ENCODE measurements around the gene VSX2. TPM values are rescaled to one million over a fixed set of nuclear protein-coding genes. Genes with fewer than 3 reads are reported as not detected.

VSX2 gene
- total and polyA plus RNA-seq, 7 donors, result 0.04 TPM; not detected in 6

DNA sequence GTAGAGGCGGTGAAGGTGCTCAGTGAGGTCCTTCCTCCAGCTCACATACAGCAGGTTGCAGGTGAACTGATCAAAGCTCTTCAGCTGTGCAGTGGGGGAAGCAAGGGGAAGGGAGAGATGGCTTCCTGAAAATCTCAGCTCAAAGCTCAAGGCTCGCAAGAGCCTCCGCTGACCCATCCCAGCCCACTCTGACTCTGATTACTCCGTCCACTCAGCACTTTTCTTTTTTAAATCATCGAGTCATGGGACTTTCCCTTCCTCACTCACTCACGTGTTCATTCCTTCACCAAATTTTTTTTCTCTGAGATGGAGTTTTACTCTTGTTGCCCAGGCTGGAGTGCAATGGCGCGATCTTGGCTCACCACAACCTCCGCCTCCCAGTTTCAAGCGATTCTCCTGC is 58.7 kb downstream of the VSX2 start:
- no peak for DNase-seq
- Histone ChIP-seq H3K36me3 (peaks cover 0 to 55% (median 18%) of the 10 kb centered on the region in 4 donors), H3K27ac (no peak overlapping the region), H3K9me3 (no peaks in the 10 kb centered on the region), H3K4me3 (no peak overlapping the region), H3K27me3 (no peaks in the 10 kb centered on the region), H3K4me1 (peaks cover 0 to 26% (median 17%) of the 10 kb centered on the region in 4 donors)
- WGBS, 2 donors, result 87 to 94% methylated on average over 10 of the region's 10 CpGs
- TF ChIP-seq, protein P1, sequence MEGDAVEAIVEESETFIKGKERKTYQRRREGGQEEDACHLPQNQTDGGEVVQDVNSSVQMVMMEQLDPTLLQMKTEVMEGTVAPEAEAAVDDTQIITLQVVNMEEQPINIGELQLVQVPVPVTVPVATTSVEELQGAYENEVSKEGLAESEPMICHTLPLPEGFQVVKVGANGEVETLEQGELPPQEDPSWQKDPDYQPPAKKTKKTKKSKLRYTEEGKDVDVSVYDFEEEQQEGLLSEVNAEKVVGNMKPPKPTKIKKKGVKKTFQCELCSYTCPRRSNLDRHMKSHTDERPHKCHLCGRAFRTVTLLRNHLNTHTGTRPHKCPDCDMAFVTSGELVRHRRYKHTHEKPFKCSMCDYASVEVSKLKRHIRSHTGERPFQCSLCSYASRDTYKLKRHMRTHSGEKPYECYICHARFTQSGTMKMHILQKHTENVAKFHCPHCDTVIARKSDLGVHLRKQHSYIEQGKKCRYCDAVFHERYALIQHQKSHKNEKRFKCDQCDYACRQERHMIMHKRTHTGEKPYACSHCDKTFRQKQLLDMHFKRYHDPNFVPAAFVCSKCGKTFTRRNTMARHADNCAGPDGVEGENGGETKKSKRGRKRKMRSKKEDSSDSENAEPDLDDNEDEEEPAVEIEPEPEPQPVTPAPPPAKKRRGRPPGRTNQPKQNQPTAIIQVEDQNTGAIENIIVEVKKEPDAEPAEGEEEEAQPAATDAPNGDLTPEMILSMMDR (IDR thresholded peaks at IDR 0.05), result no peak
- TF ChIP-seq POLR2AphosphoS5 (IDR thresholded peaks at IDR 0.05), result no peak
- TF ChIP-seq POLR2A (IDR thresholded peaks at IDR 0.05), result no peak
- no peak for TF ChIP-seq EP300 (IDR thresholded peaks at IDR 0.05)
- intact Hi-C loops (cut with DNase I), result no loop called here

GRCh38 chr14:74299061-74299545 is 59.9 kb downstream of the VSX2 start:
- no peak overlapping the region for H3K4me3 ChIP-seq
- WGBS, 2 donors, result 57 to 85% methylated on average over 10 of the region's 10 CpGs
- H3K9me3 ChIP-seq, result no peaks in the 10 kb centered on the region
- H3K36me3 ChIP-seq, result peaks cover 0 to 52% (median 18%) of the 10 kb centered on the region in 4 donors
- TF ChIP-seq POLR2A (IDR thresholded peaks at IDR 0.05) (no peak), POLR2AphosphoS5 (IDR thresholded peaks at IDR 0.05) (peak in 2 of 4 donors; percentile 19 to 53), EP300 (IDR thresholded peaks at IDR 0.05) (no peak)
- H3K4me1 ChIP-seq, result peaks cover 0 to 31% (median 22%) of the 10 kb centered on the region in 4 donors
- no peaks in the 10 kb centered on the region for H3K27me3 ChIP-seq
- peak overlapping the region in 3 of 4 donors; percentile 33 to 50 (median 43) for H3K27ac ChIP-seq
- no peak for DNase-seq
- intact Hi-C loops (cut with DNase I), result no loop called here

DNA sequence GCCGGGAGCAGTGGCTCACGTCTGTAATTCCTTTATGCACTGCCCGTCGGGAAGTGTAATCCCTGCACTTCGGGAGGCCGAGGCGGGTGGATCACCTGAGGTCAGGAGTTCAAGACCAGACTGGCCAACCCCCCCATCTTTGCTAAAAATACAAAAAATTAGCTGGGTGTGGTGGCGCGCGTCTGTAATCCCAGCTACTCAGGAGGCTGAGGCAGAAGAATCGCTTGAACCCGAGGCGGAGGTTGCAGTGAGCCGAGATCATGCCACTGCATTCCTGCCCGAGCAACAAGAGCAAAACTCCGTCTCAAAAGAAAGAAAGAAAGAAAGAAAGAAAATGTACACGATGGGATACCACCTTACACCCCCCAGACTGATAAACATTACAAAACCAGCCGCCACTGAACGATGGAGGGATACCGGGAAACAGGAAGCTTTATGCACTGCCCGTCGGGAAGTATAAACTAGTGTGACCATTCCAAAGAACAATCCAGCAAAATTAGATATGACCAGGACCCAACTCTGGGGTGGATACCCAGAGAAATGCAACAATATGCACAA is 62.4 kb downstream of the VSX2 start:
- TF ChIP-seq POLR2AphosphoS5 (IDR thresholded peaks at IDR 0.05) (no peak), POLR2A (IDR thresholded peaks at IDR 0.05) (no peak), EP300 (IDR thresholded peaks at IDR 0.05) (no peak)
- TF ChIP-seq, protein P1 (IDR thresholded peaks at IDR 0.05), result no peak
- intact Hi-C loops (cut with DNase I), result loop anchor here (5.0 kb wide), 1 partner anchor 44 kb away; no protein-coding TSS in a partner anchor
- WGBS, 2 donors, result 25 to 27% methylated on average over 22 of the region's 22 CpGs
- peaks cover 0 to 30% (median 11%) of the 10 kb centered on the region in 4 donors for H3K36me3 ChIP-seq
- no peak for DNase-seq
- no peaks in the 10 kb centered on the region for H3K9me3 ChIP-seq
- peak overlapping the region; percentile 76 to 90 (median 88) for H3K27ac ChIP-seq
- H3K4me1 ChIP-seq, result peaks cover 0 to 31% (median 22%) of the 10 kb centered on the region in 4 donors
- H3K27me3 ChIP-seq, result no peaks in the 10 kb centered on the region
- peak overlapping the region; percentile 50 to 87 (median 82) for H3K4me3 ChIP-seq

- WGBS, 2 donors, result 1% methylated on average over 6 of the region's 6 CpGs
- no peaks in the 10 kb centered on the region for H3K27me3 ChIP-seq
- peak overlapping the region; percentile 50 to 87 (median 82) for H3K4me3 ChIP-seq
- TF ChIP-seq, protein P1 (IDR thresholded peaks at IDR 0.05), result peak; percentile 33 to 61 (median 44)
- peak in 1 of 4 donors; percentile 13 for TF ChIP-seq POLR2AphosphoS5 (IDR thresholded peaks at IDR 0.05)
- no peak for TF ChIP-seq EP300 (IDR thresholded peaks at IDR 0.05)
- peaks cover 0 to 31% (median 22%) of the 10 kb centered on the region in 4 donors for H3K4me1 ChIP-seq
- intact Hi-C loops (cut with DNase I), result loop anchor here (5.0 kb wide), 1 partner anchor 45 kb away; no protein-coding TSS in a partner anchor
- no peak for DNase-seq
- H3K36me3 ChIP-seq, result peaks cover 0 to 25% (median 10%) of the 10 kb centered on the region in 4 donors
- no peaks in the 10 kb centered on the region for H3K9me3 ChIP-seq
- peak overlapping the region; percentile 76 to 90 (median 88) for H3K27ac ChIP-seq
These were observed 62.9 kb downstream of the VSX2 start for GRCh38 chr14:74302152-74302628.

All from sigmoid colon (tissue), 7 donors.